Lower leg skin (tissue), 4 donors: ENCODE results near the gene SORCS2. TPM values are rescaled to one million over a fixed set of nuclear protein-coding genes. Genes with fewer than 3 reads are reported as not detected.

Experiments used
- DNase-seq, 2 donors: peaks; one replicate each; pipeline ENCODE4 v3.0.0-alpha.2; 2019; ENCODE audit warnings: low spot score in 2 of 2
- H3K4me3 ChIP-seq: fragments of 200-600 bp; sonication (generic); 2 replicates; pipeline ENCODE4 v1.5.1; 2017; ENCODE audit warnings: mild to moderate bottlenecking, low read depth; ENCODE audit not compliant: poor library complexity, severe bottlenecking
- POLR2A ChIP-seq, 2 donors: fragments of 450-650 bp; IDR thresholded peaks; one replicate each; pipeline ENCODE4 v1.6.1; 2016 to 2017; ENCODE audit warnings: antibody characterized with exemption in 2 of 2, mild to moderate bottlenecking in 1 of 2, moderate library complexity in 1 of 2
- WGBS, 2 donors: methylation state at CpG; one replicate each; pipeline ENCODE4 v1.1.5; 2018; 5-methylcytosine and 5-hydroxymethylcytosine counted together
- intact Hi-C: fragments of 100-400 bp; cut with DNase I; formaldehyde crosslinking; loops from one replicate; pipeline ENCODE4 v1.15.0; 2023; ENCODE audit warnings: low total_unique reads
- total RNA-seq, 4 donors: library from RNA; depleted of rRNA; stranded (reverse); fragments of >200 nt; gene quantifications; one replicate each; pipeline ENCODE4 v1.1.0, GENCODE V29; 2016
- TF ChIP-seq, protein P1 (sequence below), 3 donors: fragments of 450-650 bp; IDR thresholded peaks; one replicate each; pipeline ENCODE4 v1.5.1; 2016; ENCODE audit warnings: antibody characterized with exemption in 3 of 3, mild to moderate bottlenecking in 3 of 3, moderate library complexity in 2 of 3

SORCS2 gene
- total RNA-seq, 4 donors from 2014 or later: 1.1 to 6.4 (median 1.5) TPM

DNA sequence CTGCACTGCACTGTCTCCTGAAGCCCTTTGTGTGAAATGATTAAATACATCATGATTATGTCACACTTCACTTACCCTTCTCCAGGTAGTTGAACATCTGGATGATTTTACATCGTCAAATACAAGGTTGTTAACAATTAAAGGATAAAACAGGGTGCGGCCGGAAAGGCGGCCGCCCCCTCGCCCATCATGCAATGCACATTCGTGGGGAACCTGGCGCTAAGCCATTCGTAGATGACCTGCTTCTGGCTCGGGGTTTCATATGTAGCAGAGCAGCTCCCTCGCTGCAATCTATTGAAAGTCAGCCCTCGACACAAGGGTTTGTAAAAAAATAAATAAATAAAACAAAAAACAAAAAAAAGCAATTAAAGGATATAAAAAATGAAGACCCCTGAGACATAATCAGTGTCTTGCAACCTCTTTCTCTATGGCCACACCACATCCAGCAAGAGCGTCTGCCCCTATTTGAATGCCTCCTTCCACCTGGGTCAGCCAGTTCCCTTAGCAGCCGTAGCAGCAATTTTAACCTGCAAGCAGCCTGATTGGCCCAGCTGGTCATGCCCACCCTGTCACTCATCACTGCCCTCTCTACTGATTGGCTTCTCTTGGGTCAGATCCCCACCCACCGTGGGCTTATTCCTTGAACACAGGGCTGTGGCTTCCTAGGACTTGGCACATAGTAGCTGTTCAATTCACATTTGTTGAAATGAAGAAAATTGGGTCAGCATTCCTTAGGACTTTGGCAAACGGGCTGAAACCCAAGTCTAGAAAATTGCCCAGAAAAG lies 390.2 kb downstream of the SORCS2 start:
- TF ChIP-seq, protein P1, sequence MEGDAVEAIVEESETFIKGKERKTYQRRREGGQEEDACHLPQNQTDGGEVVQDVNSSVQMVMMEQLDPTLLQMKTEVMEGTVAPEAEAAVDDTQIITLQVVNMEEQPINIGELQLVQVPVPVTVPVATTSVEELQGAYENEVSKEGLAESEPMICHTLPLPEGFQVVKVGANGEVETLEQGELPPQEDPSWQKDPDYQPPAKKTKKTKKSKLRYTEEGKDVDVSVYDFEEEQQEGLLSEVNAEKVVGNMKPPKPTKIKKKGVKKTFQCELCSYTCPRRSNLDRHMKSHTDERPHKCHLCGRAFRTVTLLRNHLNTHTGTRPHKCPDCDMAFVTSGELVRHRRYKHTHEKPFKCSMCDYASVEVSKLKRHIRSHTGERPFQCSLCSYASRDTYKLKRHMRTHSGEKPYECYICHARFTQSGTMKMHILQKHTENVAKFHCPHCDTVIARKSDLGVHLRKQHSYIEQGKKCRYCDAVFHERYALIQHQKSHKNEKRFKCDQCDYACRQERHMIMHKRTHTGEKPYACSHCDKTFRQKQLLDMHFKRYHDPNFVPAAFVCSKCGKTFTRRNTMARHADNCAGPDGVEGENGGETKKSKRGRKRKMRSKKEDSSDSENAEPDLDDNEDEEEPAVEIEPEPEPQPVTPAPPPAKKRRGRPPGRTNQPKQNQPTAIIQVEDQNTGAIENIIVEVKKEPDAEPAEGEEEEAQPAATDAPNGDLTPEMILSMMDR (IDR thresholded peaks at IDR 0.05): no peak
- intact Hi-C loops: no loop called here
- DNase-seq: no peak
- WGBS, 2 donors: 90 to 92% methylated on average over 16 of the region's 16 CpGs
- H3K4me3 ChIP-seq: no peak overlapping the region

DNA sequence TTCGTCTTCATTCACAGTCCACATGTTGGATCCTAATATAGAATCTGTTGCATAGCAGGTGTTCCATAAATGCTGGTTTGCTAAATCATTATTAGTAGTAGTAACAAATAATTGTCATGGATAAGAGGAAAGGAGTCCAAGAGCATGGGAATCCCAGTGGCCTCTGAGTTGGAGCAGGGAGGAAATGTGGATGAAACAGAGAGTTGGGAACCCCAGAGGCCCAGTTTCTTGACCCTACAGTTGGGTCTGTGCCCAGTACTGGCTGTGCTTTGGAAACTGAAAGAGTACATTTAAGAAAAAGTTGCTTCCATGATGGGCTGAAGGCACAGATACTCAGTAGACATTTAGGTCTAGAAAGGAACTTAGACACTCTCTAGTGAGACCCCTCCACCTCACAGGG lies 391.8 kb downstream of the SORCS2 start:
- no peak for TF ChIP-seq POLR2A (IDR thresholded peaks at IDR 0.05)
- TF ChIP-seq, protein P1 (IDR thresholded peaks at IDR 0.05): no peak

DNA sequence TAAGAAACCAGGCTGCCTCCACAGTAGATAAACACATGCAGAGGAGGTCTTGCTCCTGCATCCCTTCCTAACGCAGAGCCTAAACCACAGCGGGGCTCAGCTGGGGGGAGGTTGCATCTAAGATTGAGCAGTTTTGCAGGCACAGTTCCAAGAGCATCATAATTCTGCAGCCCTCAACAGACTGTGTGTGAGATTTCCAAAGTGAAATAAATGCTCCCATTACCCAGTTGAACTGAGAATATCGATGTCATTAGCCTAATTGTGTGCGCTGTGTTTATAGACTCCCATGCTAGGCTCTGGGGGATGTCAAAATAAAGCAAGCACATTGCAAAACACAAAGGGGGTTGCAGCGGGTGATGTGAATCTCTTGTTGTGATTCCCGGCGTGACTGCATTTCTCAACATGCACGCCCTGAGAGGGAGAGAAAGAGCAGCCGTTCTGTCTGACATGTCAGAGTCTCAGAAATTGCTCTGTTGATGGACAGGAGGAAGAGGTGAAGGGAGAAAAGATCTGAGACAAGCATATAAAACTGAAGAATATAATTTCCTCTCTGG lies 392.3 kb downstream of the SORCS2 start:
- no peak overlapping the region for H3K4me3 ChIP-seq
- TF ChIP-seq, protein P1 (IDR thresholded peaks at IDR 0.05): no peak
- TF ChIP-seq POLR2A (IDR thresholded peaks at IDR 0.05): no peak
- intact Hi-C loops: no loop called here
- 80 to 87% methylated on average over 9 of the region's 9 CpGs for WGBS, 2 donors
- no peak for DNase-seq

More for the DNA sequence above, 391.8 kb downstream of the SORCS2 start:
- 83 to 93% methylated on average over 1 of the region's 1 CpG for WGBS, 2 donors
- intact Hi-C loops: no loop called here
- no peak for DNase-seq
- no peak overlapping the region for H3K4me3 ChIP-seq

DNA sequence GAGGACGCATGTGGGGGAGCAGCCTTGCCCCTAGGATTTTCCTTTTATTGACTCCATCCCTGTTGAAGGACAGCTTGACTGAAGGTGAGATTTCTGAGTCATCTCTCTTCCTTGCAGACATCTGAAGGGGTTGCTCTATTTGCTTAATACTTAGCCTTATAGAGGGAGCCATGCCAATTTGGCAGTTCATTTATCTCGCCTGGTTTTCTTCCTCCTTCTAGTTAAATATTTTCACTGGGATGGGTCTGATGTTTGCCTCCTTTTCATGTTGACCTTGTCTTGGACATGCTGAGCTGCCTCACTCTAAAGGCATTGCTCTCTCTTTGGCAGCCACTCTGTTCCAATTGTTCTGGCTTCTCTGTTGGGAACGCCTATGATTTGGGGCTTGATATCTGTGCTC lies 393.4 kb downstream of the SORCS2 start:
- intact Hi-C loops: no loop called here
- TF ChIP-seq POLR2A (IDR thresholded peaks at IDR 0.05): no peak
- TF ChIP-seq, protein P1 (IDR thresholded peaks at IDR 0.05): no peak
- no peak for DNase-seq
- 39 to 46% methylated on average over 3 of the region's 3 CpGs for WGBS, 2 donors
- no peak overlapping the region for H3K4me3 ChIP-seq

DNA sequence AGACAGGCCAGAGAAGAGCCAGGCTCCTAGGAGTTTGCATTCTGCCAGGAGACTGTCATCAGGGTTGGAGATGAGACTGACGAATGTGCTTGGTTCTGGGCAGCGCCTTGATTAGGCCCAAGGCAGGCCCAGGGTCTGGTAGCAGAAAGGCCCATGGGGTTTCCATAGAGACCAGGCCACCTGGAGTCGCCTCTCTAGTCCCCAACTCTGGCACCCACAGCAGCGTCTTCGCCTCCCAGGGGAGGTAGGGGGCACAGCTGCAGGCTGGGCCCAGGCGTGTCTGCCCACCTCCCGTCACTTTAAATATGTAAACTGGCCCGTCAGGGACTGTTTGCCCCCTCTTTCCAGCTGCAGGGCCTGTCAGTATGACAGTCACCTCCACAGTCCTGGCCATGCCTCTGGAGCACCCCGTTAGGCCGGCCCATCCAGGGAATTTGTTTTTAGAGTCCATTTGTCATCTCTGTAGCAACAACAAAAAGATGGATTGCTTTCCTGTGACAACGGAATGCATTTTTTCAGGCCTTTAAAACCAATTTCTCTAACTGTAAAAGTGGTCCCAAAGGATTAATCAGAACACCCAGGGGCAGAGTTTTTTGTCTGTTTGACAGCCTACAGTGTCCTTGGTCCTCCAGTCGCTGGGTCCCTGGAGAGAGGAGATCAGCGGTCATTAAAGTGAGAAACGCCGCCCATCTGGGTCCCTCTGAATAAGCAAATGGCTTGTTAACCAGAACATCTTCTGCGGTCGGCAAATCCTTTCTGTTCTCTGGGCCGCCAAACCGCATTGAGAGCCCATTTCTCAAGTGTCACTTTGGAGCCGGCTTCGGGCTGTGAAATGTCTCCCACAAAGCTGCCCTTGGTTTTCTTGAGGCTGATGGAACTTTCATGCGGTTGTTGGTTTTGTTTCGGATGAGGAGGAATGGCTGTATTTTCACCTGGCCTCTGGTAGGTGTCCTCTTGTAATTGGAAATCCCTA lies 395.4 kb downstream of the SORCS2 start:
- 84 to 85% methylated on average over 23 of the region's 23 CpGs for WGBS, 2 donors
- intact Hi-C loops: no loop called here
- no peak overlapping the region for H3K4me3 ChIP-seq
- TF ChIP-seq, protein P1 (IDR thresholded peaks at IDR 0.05): no peak
- DNase-seq: no peak
